HCT116 (cell line): ENCODE results near the gene MTARC2. TPM values are rescaled to one million over a fixed set of nuclear protein-coding genes. Genes with fewer than 3 reads are reported as not detected.

Experiments used
- ATAC-seq: fragments of 200-7000 bp; cut with Tn5 transposase; 2 replicates; pipeline ENCODE4 v1.9.1; 2020; ENCODE audit warnings: mild to moderate bottlenecking, moderate library complexity
- BruUV-seq: library from RNA; stranded (reverse); fragments of 400-500 nt; replicated peaks from 2 replicates; lab custom pipeline; 2021; lab: Mats Ljungman, UMichigan
- CTCF ChIA-PET: fragments of 300-600 bp; sonication (Branson Sonifier 250); formaldehyde crosslinking; loops from one replicate; lab custom pipeline; 2021; ENCODE audit warnings: antibody characterized with exemption; lab: Charles Lee
- POLR2A ChIA-PET: fragments of 300-600, 350-600 bp; sonication (Branson Sonifier 250); formaldehyde crosslinking; loops from one replicate; lab custom pipeline; 2021; ENCODE audit warnings: antibody characterized with exemption; lab: Charles Lee
- RAD21 ChIA-PET, 2 experiments: fragments of 300-600 bp; sonication (Branson Sonifier 250); formaldehyde crosslinking; loops; one replicate each; lab custom pipeline; 2023; ENCODE audit warnings: low total read pairs in 2 of 2; ENCODE audit not compliant: uncharacterized antibody in 2 of 2, unreplicated experiment in 2 of 2, low non-redundant PET in 1 of 2; lab: Charles Lee
- DNase-seq: peaks from one replicate; pipeline ENCODE4 v3.0.0-alpha.2; 2010; ENCODE audit warnings: low read depth, low spot score
- H2AFZ ChIP-seq: fragments of 200-600 bp; shearing (Covaris generic), sonication (generic); 2 replicates; pipeline ENCODE4 v1.6.1; 2017; ENCODE audit warnings: low read depth, mixed run types, mixed read lengths, antibody characterized with exemption, low read length; ENCODE audit not compliant: poor library complexity, severe bottlenecking
- H3K27ac ChIP-seq: 2 replicates; pipeline ENCODE4 v1.5.1; 2012; ENCODE audit warnings: low read depth, low read length
- H3K27me3 ChIP-seq: fragments of 200-600 bp; sonication (generic); 2 replicates; pipeline ENCODE4 v1.6.1; 2016; ENCODE audit warnings: mixed run types, low read length, mixed read lengths; ENCODE audit not compliant: insufficient read depth
- H3K36me3 ChIP-seq, 2 experiments: fragments of 200-500 bp in 1 of 2; fragments of 200-600 bp in 1 of 2; sonication (Bioruptor generic) in 1 of 2; sonication (generic) in 1 of 2; 2 replicates each; pipeline versions ENCODE4 v1.5.1 to v1.6.1; 2014 to 2016; ENCODE audit warnings: low read length in 2 of 2, inconsistent platforms in 1 of 2, mixed read lengths in 1 of 2, mixed run types in 1 of 2; ENCODE audit not compliant: insufficient read depth in 2 of 2, control insufficient read depth in 1 of 2
- H3K4me1 ChIP-seq, 2 experiments: fragments of 200-600 bp in 1 of 2; sonication (generic) in 1 of 2; 2 replicates each; pipeline versions ENCODE4 v1.5.1 to v1.6.1; 2012 to 2017; ENCODE audit warnings: low read length in 2 of 2, inconsistent platforms in 1 of 2, mild to moderate bottlenecking in 1 of 2, mixed read lengths in 1 of 2, mixed run types in 1 of 2, moderate library complexity in 1 of 2; ENCODE audit not compliant: insufficient read depth in 2 of 2, control insufficient read depth in 1 of 2
- H3K4me2 ChIP-seq: fragments of 200-600 bp; sonication (generic); 2 replicates; pipeline ENCODE4 v1.6.1; 2017; ENCODE audit warnings: mixed run types, low read length, mixed read lengths
- H3K4me3 ChIP-seq, 2 experiments: fragments of 200-600 bp in 1 of 2; sonication (generic) in 1 of 2; replicated peaks in 1 of 2; 2 replicates each; pipeline ENCODE4 v1.5.1; 2011 to 2016; ENCODE audit warnings: low read length in 2 of 2, control low read depth in 1 of 2, low read depth in 1 of 2, mild to moderate bottlenecking in 1 of 2, mixed read lengths in 1 of 2, mixed run types in 1 of 2
- H3K79me2 ChIP-seq: fragments of 200-600 bp; sonication (generic); 2 replicates; pipeline ENCODE4 v1.6.1; 2017; ENCODE audit warnings: mild to moderate bottlenecking, mixed run types, low read length, moderate library complexity, mixed read lengths; ENCODE audit not compliant: insufficient read depth
- H3K9ac ChIP-seq: fragments of 200-600 bp; sonication (generic); 2 replicates; pipeline ENCODE4 v1.6.1; 2016; ENCODE audit warnings: low read length, mixed read lengths
- H3K9me2 ChIP-seq: fragments of 200-600 bp; sonication (generic), shearing (Covaris generic); 2 replicates; pipeline ENCODE4 v1.6.1; 2017; ENCODE audit warnings: mixed run types, mild to moderate bottlenecking, moderate library complexity; ENCODE audit not compliant: insufficient read depth
- H3K9me3 ChIP-seq, 2 experiments: fragments of 200-500 bp in 1 of 2; fragments of 200-600 bp in 1 of 2; sonication (Bioruptor generic) in 1 of 2; sonication (generic) in 1 of 2; 2 replicates each; pipeline ENCODE4 v1.6.1; 2014 to 2017; ENCODE audit warnings: low read length in 2 of 2, mixed read lengths in 2 of 2, inconsistent platforms in 1 of 2, low read depth in 1 of 2, mild to moderate bottlenecking in 1 of 2, mixed run types in 1 of 2, moderate library complexity in 1 of 2; ENCODE audit not compliant: control insufficient read depth in 1 of 2, insufficient read depth in 1 of 2
- H4K20me1 ChIP-seq: fragments of 200-600 bp; sonication (generic), shearing (Covaris generic); 2 replicates; pipeline ENCODE4 v1.6.1; 2017; ENCODE audit warnings: mixed run types, mild to moderate bottlenecking, moderate library complexity; ENCODE audit not compliant: insufficient read depth
- CBX3 ChIP-seq: IDR thresholded peaks from 2 replicates; pipeline ENCODE4 v1.6.1; 2012; ENCODE audit warnings: low read depth
- EZH2 ChIP-seq: fragments of 200-600 bp; sonication (generic); IDR thresholded peaks from 2 replicates; pipeline ENCODE4 v1.6.1; 2017; ENCODE audit warnings: antibody characterized with exemption, mixed run types
- EZH2phosphoT487 ChIP-seq: fragments of 200-600 bp; IDR thresholded peaks from 2 replicates; pipeline ENCODE4 v1.6.1; 2018; ENCODE audit warnings: antibody characterized with exemption, borderline replicate concordance
- JUND ChIP-seq: IDR thresholded peaks from 2 replicates; pipeline ENCODE4 v1.6.1; 2012
- RAD21 ChIP-seq: IDR thresholded peaks from 2 replicates; pipeline ENCODE4 v1.6.1; 2012; ENCODE audit warnings: low read depth, mild to moderate bottlenecking
- intact Hi-C: fragments of 100-400 bp; cut with micrococcal nuclease; formaldehyde crosslinking; loops from 2 replicates; pipeline ENCODE4 v1.10.0; 2022
- total RNA-seq: library from RNA; stranded (reverse); gene quantifications from one replicate; pipeline ENCODE4 v1.2.1, GENCODE V29; 2021; ENCODE audit not compliant: unreplicated experiment
- TF ChIP-seq, protein P1 (sequence below): IDR thresholded peaks from 2 replicates; pipeline ENCODE4 v1.6.1; 2012; ENCODE audit warnings: low read depth

Gene MTARC2
- total RNA-seq, 1 experiment from 2014 or later, result 16.6 TPM

DNA sequence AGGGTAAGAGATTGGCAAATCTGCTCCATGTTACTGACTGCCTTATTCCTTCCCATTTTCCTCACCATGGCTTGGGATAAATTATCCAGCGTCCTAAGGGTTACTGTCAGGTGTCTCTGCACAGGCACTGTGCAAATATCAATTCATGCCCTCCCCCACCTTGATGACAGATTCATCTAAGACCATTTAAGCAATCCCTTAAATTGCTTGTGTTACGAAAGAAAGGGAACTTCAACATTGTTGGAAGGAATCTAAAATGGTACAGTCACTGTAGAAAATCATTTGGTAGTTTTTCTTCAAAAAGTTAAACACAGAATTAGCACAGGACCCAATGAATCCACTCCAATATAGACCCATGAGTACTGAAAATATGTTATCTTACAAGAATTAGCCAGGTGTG is 17.6 kb upstream of the MTARC2 start (continued):
- TF ChIP-seq EZH2 (no peak), EZH2phosphoT487 (no peak)

- CTCF ChIA-PET, result interaction anchor here (1.8 kb wide), 1 partner anchor 41 kb away, joined by 10 read pairs; the partner anchor contains the start of gene C1orf115
These were observed 16.0 kb upstream of the MTARC2 start for GRCh38 chr1:220732137-220732536.

More at GRCh38 chr1:220732137-220732536, 16.0 kb upstream of the MTARC2 start:
- DNase-seq, result no peak
- H3K36me3 ChIP-seq, result no peaks in the 10 kb centered on the region
- TF ChIP-seq RAD21, result no peak
- no peak for TF ChIP-seq CBX3
- no peak for TF ChIP-seq JUND
- TF ChIP-seq EZH2, result no peak
- TF ChIP-seq, protein P1, sequence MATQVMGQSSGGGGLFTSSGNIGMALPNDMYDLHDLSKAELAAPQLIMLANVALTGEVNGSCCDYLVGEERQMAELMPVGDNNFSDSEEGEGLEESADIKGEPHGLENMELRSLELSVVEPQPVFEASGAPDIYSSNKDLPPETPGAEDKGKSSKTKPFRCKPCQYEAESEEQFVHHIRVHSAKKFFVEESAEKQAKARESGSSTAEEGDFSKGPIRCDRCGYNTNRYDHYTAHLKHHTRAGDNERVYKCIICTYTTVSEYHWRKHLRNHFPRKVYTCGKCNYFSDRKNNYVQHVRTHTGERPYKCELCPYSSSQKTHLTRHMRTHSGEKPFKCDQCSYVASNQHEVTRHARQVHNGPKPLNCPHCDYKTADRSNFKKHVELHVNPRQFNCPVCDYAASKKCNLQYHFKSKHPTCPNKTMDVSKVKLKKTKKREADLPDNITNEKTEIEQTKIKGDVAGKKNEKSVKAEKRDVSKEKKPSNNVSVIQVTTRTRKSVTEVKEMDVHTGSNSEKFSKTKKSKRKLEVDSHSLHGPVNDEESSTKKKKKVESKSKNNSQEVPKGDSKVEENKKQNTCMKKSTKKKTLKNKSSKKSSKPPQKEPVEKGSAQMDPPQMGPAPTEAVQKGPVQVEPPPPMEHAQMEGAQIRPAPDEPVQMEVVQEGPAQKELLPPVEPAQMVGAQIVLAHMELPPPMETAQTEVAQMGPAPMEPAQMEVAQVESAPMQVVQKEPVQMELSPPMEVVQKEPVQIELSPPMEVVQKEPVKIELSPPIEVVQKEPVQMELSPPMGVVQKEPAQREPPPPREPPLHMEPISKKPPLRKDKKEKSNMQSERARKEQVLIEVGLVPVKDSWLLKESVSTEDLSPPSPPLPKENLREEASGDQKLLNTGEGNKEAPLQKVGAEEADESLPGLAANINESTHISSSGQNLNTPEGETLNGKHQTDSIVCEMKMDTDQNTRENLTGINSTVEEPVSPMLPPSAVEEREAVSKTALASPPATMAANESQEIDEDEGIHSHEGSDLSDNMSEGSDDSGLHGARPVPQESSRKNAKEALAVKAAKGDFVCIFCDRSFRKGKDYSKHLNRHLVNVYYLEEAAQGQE, result no peak
- TF ChIP-seq, all 23 proteins: peak for 0
- H3K4me1 ChIP-seq, result peaks cover 11 to 27% of the 10 kb centered on the region in 2 experiments
- no peak overlapping the region for H3K4me3 ChIP-seq
- H3K27ac ChIP-seq, result no peak overlapping the region
- BruUV-seq, result no TSS peak
- H3K4me2 ChIP-seq, result peak overlapping the region; percentile 82; the same call in 1 of the 2 replicates
- no peaks in the 10 kb centered on the region for H4K20me1 ChIP-seq
- H2AFZ ChIP-seq, result no peak overlapping the region
- H3K9ac ChIP-seq, result no peak overlapping the region
- no peak for ATAC-seq
- H3K9me3 ChIP-seq, result no peaks in the 10 kb centered on the region
- RAD21 ChIA-PET, result no interaction called here
- H3K79me2 ChIP-seq, result no peaks in the 10 kb centered on the region
- intact Hi-C loops, result no loop called here
- H3K27me3 ChIP-seq, result no peaks in the 10 kb centered on the region
- POLR2A ChIA-PET, result interaction anchor here (2.1 kb wide), 1 partner anchor 16 kb away, joined by 10 read pairs; the partner anchor contains the start of gene MTARC2
- no peaks in the 10 kb centered on the region for H3K9me2 ChIP-seq
